HEK293 (cell line): ENCODE data around the gene EPO.

Experiments used
- CTCF ChIA-PET: fragments of 350-600 bp; formaldehyde crosslinking; extraction: SDS; loops from one replicate; lab custom pipeline; 2021; ENCODE audit warnings: antibody characterized with exemption; lab: Yijun Ruan, JAX
- POLR2A ChIA-PET: fragments of 300-600 bp; formaldehyde crosslinking; extraction: SDS; loops from one replicate; lab custom pipeline; 2020; ENCODE audit warnings: antibody characterized with exemption, inconsistent platforms; lab: Yijun Ruan, JAX
- H3K27ac ChIP-seq: fragments of 200-500 bp; sonication (Bioruptor generic); 2 replicates; pipeline ENCODE4 v1.5.1; 2014; ENCODE audit warnings: low read depth, low read length, control low read depth, inconsistent platforms; ENCODE audit errors: extremely low read depth
- H3K36me3 ChIP-seq, 2 experiments: fragments of 200-500 bp in 1 of 2; sonication (Bioruptor generic) in 1 of 2; 1 replicate in 1 of 2; 2 replicates in 1 of 2; pipeline ENCODE4 v1.5.1; 2014 to 2017; ENCODE audit warnings: inconsistent platforms in 2 of 2, low read length in 2 of 2; ENCODE audit not compliant: control insufficient read depth in 2 of 2, insufficient read depth in 1 of 2
- H3K4me1 ChIP-seq: fragments of 200-500 bp; sonication (Bioruptor generic); 2 replicates; pipeline ENCODE4 v1.5.1; 2014; ENCODE audit warnings: mild to moderate bottlenecking, low read length, inconsistent platforms; ENCODE audit not compliant: control insufficient read depth, insufficient read depth
- H3K4me3 ChIP-seq: 2 replicates; pipeline ENCODE4 v1.5.1; 2011; ENCODE audit warnings: low read depth, mild to moderate bottlenecking, control low read depth, low read length, moderate library complexity
- H3K9me3 ChIP-seq: fragments of 200-500 bp; sonication (Bioruptor generic); 2 replicates; pipeline ENCODE4 v1.5.1; 2014; ENCODE audit warnings: low read depth, low read length, inconsistent platforms; ENCODE audit not compliant: control insufficient read depth, insufficient read depth
- ATF2 ChIP-seq: fragments of 450-650 bp; formaldehyde crosslinking; IDR thresholded peaks from 2 replicates; pipeline ENCODE4 v1.5.1; 2016; ENCODE audit warnings: missing biosample characterization, missing genetic modification characterization, low read depth
- HOXD13 ChIP-seq: sonication (generic); formaldehyde crosslinking; IDR thresholded peaks from 2 replicates; pipeline ENCODE4 v1.8.0; 2022; ENCODE audit warnings: missing genetic modification reagents, borderline replicate concordance
- OVOL3 ChIP-seq: fragments of 450-650 bp; formaldehyde crosslinking; IDR thresholded peaks from 2 replicates; pipeline ENCODE4 v1.5.1; 2016; ENCODE audit warnings: missing biosample characterization, missing genetic modification characterization
- YY1 ChIP-seq: fragments of 450-650 bp; formaldehyde crosslinking; IDR thresholded peaks from 2 replicates; pipeline ENCODE4 v1.5.1; 2018; ENCODE audit warnings: missing biosample characterization, missing genetic modification characterization
- ZBTB20 ChIP-seq: fragments of 450-650 bp; formaldehyde crosslinking; IDR thresholded peaks from 2 replicates; pipeline ENCODE4 v1.5.1; 2016; ENCODE audit warnings: missing biosample characterization, missing genetic modification characterization
- ZBTB48 ChIP-seq: fragments of 450-650 bp; formaldehyde crosslinking; IDR thresholded peaks from 2 replicates; pipeline ENCODE4 v1.5.1; 2016; ENCODE audit warnings: missing biosample characterization, missing genetic modification characterization
- ZNF10 ChIP-seq: fragments of 450-650 bp; formaldehyde crosslinking; IDR thresholded peaks from 2 replicates; pipeline ENCODE4 v1.5.1; 2017; ENCODE audit warnings: missing biosample characterization, missing genetic modification characterization
- ZNF112 ChIP-seq: fragments of 450-650 bp; formaldehyde crosslinking; IDR thresholded peaks from 2 replicates; pipeline ENCODE4 v1.5.0; 2017; ENCODE audit warnings: missing biosample characterization, missing genetic modification characterization
- ZNF140 ChIP-seq: fragments of 450-650 bp; formaldehyde crosslinking; IDR thresholded peaks from 2 replicates; pipeline ENCODE4 v1.5.1; 2016; ENCODE audit warnings: missing biosample characterization, missing genetic modification characterization
- ZNF148 ChIP-seq: fragments of 450-650 bp; formaldehyde crosslinking; IDR thresholded peaks from 2 replicates; pipeline ENCODE4 v1.5.0; 2017; ENCODE audit warnings: missing biosample characterization, missing genetic modification characterization, borderline replicate concordance
- ZNF239 ChIP-seq: fragments of 450-650 bp; formaldehyde crosslinking; IDR thresholded peaks from 2 replicates; pipeline ENCODE4 v1.5.1; 2016; ENCODE audit warnings: missing biosample characterization, missing genetic modification characterization
- ZNF404 ChIP-seq: fragments of 450-650 bp; formaldehyde crosslinking; IDR thresholded peaks from 2 replicates; pipeline ENCODE4 v1.5.1; 2017; ENCODE audit warnings: missing biosample characterization, missing genetic modification characterization
- ZNF423 ChIP-seq: fragments of 450-650 bp; formaldehyde crosslinking; IDR thresholded peaks from 2 replicates; pipeline ENCODE4 v1.5.1; 2016; ENCODE audit warnings: missing biosample characterization, missing genetic modification characterization
- ZNF433 ChIP-seq: fragments of 450-650 bp; formaldehyde crosslinking; IDR thresholded peaks from 2 replicates; pipeline ENCODE4 v1.5.1; 2016; ENCODE audit warnings: missing biosample characterization, missing genetic modification characterization, low read depth
- ZNF48 ChIP-seq: fragments of 450-650 bp; formaldehyde crosslinking; IDR thresholded peaks from 2 replicates; pipeline ENCODE4 v1.5.1; 2016; ENCODE audit warnings: missing biosample characterization, missing genetic modification characterization
- ZNF664 ChIP-seq: fragments of 450-650 bp; formaldehyde crosslinking; IDR thresholded peaks from 2 replicates; pipeline ENCODE4 v1.5.1; 2016; ENCODE audit warnings: missing biosample characterization, missing genetic modification characterization
- ZNF677 ChIP-seq: fragments of 450-650 bp; IDR thresholded peaks from 2 replicates; pipeline ENCODE4 v1.5.0; 2018; ENCODE audit warnings: missing biosample characterization, mild to moderate bottlenecking, missing genetic modification characterization, moderate library complexity
- ZNF768 ChIP-seq: fragments of 450-650 bp; formaldehyde crosslinking; IDR thresholded peaks from 2 replicates; pipeline ENCODE4 v1.5.1; 2018; ENCODE audit warnings: missing biosample characterization, mild to moderate bottlenecking, missing genetic modification characterization
- ZNF785 ChIP-seq: fragments of 450-650 bp; formaldehyde crosslinking; IDR thresholded peaks from 2 replicates; pipeline ENCODE4 v1.5.1; 2016; ENCODE audit warnings: missing biosample characterization, missing genetic modification characterization
- ZSCAN23 ChIP-seq: fragments of 450-650 bp; formaldehyde crosslinking; IDR thresholded peaks from 2 replicates; pipeline ENCODE4 v1.5.1; 2016; ENCODE audit warnings: missing biosample characterization, missing genetic modification characterization
- ZSCAN5A ChIP-seq: fragments of 450-650 bp; formaldehyde crosslinking; IDR thresholded peaks from 2 replicates; pipeline ENCODE4 v1.5.1; 2016; ENCODE audit warnings: missing biosample characterization, missing genetic modification characterization
- TF ChIP-seq, protein P1 (sequence below): fragments of 450-650 bp; formaldehyde crosslinking; IDR thresholded peaks from 2 replicates; pipeline ENCODE4 v1.5.1; 2017; ENCODE audit warnings: missing biosample characterization, missing genetic modification characterization
- TF ChIP-seq, protein P2 (sequence below): sonication (generic); formaldehyde crosslinking; IDR thresholded peaks from 2 replicates; pipeline ENCODE4 v1.8.1; 2022; ENCODE audit warnings: mild to moderate bottlenecking, moderate library complexity, missing genetic modification reagents
- TF ChIP-seq, protein P3 (sequence below): fragments of 450-650 bp; formaldehyde crosslinking; IDR thresholded peaks from 2 replicates; pipeline ENCODE4 v1.5.1; 2016; ENCODE audit warnings: missing biosample characterization, missing genetic modification characterization, low read depth

Gene EPO

DNA sequence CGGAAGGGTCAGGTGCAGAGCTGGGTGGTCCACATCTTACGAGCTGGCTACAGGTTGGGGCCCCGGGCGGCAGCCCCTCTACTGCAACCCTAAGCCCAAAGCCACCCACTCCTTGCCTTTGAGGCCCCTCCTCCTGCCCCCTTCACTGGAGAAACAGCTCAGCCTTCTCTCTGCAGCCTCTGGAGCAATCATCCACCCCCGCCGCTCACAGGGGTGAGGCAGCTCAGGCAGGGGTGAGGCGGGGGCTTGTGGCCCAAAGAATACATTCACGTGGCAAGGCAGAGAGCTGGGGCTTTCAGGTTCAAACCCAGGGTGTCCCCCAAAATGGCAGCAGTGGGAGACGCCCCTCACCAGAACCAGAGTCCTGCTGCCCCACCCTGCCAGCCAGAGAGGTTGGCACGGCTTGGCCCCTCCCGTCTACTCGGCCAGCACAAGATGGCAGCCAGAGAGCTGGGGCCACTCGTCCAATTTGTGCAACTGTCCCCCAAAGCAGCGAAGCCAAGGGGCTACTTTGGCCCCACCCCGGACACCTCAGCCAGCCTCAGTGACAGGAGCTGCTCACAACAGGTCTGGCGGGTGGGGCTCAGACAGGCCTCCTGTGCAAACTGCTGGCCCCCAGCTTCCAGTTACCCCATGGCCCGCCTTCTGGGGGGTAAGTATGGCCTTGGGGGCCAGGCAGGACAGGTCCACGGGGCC, 39.5 kb upstream of the EPO start:
- ChIA-PET POLR2A (interaction anchor here (0.6 to 1.7 kb wide), 6 partner anchors 25 to 172 kb away, joined by 3 to 8 read pairs (median 4); partner anchors contain the start of genes FBXO24, LRCH4, POP7 and SLC12A9), CTCF (interaction anchor here (0.6 to 8.4 kb wide), 3 partner anchors 11 to 116 kb away, joined by 3 to 77 read pairs (median 4); no protein-coding TSS in a partner anchor)
- H3K9me3 ChIP-seq = no peaks in the 10 kb centered on the region
- H3K27ac ChIP-seq = no peak overlapping the region
- peaks cover 0 to 86% of the 10 kb centered on the region in 2 experiments; a peak in 2 of 3 replicates for H3K36me3 ChIP-seq
- H3K4me3 ChIP-seq = no peak overlapping the region
- peaks cover 6% of the 10 kb centered on the region; the same call in 1 of the 2 replicates for H3K4me1 ChIP-seq
- TF ChIP-seq ZSCAN23 (tag by site-specific recombination) (no peak), YY1 (tag by site-specific recombination) (no peak), ZNF664 (no peak), ZBTB48 (tag by site-specific recombination) (no peak), ZNF677 (0 out of 2 replicates have a peak, but pooled peaks have one; percentile 5), ZNF423 (tag by site-specific recombination) (no peak), ZNF239 (tag by site-specific recombination) (no peak), ZNF433 (no peak), ZNF148 (no peak), ZNF404 (no peak), ZBTB20 (no peak), ATF2 (tag by site-specific recombination) (no peak), ZNF785 (tag by site-specific recombination) (no peak), ZNF10 (no peak), OVOL3 (no peak), ZSCAN5A (tag by site-specific recombination) (no peak), HOXD13 (CRISPR knock-in tag) (no peak), ZNF140 (tag by site-specific recombination) (no peak), ZNF48 (tag by site-specific recombination) (no peak), ZNF112 (tag by site-specific recombination) (no peak), ZNF768 (tag by site-specific recombination) (no peak)
- TF ChIP-seq, protein P1, sequence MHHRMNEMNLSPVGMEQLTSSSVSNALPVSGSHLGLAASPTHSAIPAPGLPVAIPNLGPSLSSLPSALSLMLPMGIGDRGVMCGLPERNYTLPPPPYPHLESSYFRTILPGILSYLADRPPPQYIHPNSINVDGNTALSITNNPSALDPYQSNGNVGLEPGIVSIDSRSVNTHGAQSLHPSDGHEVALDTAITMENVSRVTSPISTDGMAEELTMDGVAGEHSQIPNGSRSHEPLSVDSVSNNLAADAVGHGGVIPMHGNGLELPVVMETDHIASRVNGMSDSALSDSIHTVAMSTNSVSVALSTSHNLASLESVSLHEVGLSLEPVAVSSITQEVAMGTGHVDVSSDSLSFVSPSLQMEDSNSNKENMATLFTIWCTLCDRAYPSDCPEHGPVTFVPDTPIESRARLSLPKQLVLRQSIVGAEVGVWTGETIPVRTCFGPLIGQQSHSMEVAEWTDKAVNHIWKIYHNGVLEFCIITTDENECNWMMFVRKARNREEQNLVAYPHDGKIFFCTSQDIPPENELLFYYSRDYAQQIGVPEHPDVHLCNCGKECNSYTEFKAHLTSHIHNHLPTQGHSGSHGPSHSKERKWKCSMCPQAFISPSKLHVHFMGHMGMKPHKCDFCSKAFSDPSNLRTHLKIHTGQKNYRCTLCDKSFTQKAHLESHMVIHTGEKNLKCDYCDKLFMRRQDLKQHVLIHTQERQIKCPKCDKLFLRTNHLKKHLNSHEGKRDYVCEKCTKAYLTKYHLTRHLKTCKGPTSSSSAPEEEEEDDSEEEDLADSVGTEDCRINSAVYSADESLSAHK (tag by site-specific recombination) = no peak
- TF ChIP-seq, protein P2, sequence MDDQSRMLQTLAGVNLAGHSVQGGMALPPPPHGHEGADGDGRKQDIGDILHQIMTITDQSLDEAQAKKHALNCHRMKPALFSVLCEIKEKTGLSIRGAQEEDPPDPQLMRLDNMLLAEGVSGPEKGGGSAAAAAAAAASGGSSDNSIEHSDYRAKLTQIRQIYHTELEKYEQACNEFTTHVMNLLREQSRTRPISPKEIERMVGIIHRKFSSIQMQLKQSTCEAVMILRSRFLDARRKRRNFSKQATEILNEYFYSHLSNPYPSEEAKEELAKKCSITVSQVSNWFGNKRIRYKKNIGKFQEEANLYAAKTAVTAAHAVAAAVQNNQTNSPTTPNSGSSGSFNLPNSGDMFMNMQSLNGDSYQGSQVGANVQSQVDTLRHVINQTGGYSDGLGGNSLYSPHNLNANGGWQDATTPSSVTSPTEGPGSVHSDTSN (CRISPR knock-in tag) = no peak
- TF ChIP-seq, protein P3, sequence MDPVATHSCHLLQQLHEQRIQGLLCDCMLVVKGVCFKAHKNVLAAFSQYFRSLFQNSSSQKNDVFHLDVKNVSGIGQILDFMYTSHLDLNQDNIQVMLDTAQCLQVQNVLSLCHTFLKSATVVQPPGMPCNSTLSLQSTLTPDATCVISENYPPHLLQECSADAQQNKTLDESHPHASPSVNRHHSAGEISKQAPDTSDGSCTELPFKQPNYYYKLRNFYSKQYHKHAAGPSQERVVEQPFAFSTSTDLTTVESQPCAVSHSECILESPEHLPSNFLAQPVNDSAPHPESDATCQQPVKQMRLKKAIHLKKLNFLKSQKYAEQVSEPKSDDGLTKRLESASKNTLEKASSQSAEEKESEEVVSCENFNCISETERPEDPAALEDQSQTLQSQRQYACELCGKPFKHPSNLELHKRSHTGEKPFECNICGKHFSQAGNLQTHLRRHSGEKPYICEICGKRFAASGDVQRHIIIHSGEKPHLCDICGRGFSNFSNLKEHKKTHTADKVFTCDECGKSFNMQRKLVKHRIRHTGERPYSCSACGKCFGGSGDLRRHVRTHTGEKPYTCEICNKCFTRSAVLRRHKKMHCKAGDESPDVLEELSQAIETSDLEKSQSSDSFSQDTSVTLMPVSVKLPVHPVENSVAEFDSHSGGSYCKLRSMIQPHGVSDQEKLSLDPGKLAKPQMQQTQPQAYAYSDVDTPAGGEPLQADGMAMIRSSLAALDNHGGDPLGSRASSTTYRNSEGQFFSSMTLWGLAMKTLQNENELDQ (tag by site-specific recombination) = no peak
